SKM-1 treated with dmso at 0.1 percent for 144 hours (cell line): ENCODE data around the gene PSMC6.
A peak's percentile ranks its signal among the peaks of the same experiment; 100 is the strongest.
"Not testable (repeated sequence)": the region's sequence is repeated elsewhere in the genome, so short reads cannot be mapped to it uniquely, and the experiment has no call there.

ENCODE experiments used
- DNase-seq: peaks from one replicate; lab custom pipeline; 2025; ENCODE audit not compliant: unreplicated experiment; lab: John Stamatoyannopoulos, UW

The PSMC6 gene

DNA sequence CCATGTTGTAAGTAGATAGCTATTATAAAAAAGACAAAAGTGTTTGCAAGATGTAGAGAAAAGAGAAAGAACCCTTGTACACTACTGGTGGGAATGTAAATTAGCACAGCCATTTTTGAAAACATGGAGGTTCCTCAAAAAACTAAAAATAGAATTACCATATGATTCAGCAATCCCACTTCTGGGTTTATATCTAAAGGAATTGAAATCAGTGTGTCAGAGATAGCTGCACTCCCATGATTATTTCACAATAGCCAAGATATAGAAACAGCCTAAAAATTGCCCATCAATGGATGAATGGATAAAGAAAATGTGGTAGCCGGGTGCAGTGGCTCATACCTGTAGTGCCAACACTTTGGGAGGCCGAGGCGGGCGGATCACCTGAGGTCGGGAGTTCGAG, 9.2 kb downstream of the PSMC6 start:
- DNase-seq = no peak

DNA sequence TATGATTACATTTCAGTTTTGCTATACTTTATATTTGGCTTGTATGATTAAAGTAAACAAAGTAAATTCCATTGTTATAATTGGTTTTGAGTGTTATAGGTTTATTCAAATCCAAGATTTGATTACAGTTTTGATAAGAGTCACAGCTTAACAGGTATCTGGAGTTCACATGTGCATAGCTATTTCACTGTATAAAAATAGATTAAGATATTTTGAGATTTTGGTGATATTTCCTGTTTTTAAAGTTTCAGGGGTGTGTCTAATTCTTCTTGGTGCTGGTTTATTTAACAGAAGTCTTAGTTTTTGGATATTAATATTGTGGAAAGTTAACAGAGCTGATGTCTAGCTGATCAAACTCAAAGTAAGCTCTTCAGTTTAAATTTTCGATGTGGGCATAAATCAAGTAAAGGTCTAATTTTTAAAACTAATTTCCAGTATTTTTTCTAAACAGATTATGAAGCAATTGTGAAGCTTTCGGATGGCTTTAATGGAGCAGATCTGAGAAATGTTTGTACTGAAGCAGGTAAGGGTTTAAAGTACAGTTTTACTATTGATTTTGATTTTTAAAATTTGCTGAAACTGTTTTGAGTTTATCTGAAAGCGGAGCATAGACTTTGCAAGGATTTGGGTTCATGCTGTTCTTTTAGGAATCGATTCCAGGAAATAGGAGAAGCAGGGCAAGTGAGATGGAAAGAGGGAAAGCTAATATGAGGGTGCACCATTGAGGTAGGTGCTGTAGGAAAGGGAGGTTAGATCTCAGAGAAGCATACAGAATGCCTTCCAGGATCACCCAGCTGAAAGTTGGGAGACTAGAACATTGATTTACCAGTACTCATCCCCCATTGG, 16.7 kb downstream of the PSMC6 start:
- DNase-seq = no peak

DNA sequence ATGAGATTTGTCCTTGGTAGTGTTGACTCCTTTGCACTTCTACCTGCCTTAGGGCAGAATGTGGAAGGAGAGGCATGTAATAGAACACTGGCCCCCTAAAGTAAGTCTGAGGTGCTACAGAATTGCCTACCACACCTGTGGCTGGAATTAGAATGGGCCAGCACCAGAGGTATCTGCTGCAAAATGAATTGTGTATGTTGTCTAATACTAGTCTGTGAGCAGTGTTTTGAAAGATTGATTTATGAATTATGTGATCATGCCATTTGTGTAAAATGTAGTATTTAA, 17.3 kb downstream of the PSMC6 start:
- DNase-seq = no peak

DNA sequence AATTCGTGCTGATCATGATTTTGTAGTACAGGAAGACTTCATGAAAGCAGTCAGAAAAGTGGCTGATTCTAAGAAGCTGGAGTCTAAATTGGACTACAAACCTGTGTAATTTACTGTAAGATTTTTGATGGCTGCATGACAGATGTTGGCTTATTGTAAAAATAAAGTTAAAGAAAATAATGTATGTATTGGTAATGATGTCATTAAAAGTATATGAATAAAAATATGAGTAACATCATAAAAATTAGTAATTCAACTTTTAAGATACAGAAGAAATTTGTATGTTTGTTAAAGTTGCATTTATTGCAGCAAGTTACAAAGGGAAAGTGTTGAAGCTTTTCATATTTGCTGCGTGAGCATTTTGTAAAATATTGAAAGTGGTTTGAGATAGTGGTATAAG, 20.5 kb downstream of the PSMC6 start:
- not testable (repeated sequence) for DNase-seq

DNA sequence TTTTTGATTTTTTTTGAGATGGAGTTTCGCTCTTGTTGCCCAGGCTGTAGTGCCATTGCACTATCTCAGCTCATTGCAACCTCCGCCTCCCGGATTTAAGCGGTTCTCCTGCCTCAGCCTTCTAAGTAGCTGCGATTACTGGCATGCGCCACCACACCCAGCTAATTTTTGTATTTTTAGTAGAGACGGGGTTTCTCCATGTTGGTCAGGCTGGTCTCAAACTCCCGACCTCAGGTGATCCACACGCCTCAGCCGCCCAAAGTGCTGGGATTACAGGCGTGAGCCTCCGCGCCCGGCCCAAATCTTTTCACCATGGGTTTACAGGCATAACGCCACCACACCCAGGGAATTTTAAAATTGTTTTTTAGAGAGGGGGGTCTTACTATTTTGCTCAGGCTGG, 22.0 kb downstream of the PSMC6 start:
- not testable (repeated sequence) for DNase-seq

DNA sequence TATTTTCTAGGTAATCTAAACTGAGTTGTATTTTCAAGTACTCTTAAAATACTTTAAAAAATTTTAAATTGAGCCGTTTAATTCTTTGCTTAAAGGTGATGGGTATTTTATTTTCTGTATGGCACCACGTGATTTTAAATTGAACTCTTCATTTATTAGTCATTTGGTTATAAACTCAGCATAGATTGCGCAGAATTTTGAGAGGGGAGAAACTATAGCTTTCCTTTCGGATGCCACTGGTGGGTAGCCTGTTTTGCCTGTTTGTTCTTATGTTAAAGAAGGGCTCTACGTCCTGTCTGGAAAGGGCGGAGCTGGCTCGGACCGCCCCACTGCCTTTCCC, 22.6 kb downstream of the PSMC6 start:
- no peak for DNase-seq

DNA sequence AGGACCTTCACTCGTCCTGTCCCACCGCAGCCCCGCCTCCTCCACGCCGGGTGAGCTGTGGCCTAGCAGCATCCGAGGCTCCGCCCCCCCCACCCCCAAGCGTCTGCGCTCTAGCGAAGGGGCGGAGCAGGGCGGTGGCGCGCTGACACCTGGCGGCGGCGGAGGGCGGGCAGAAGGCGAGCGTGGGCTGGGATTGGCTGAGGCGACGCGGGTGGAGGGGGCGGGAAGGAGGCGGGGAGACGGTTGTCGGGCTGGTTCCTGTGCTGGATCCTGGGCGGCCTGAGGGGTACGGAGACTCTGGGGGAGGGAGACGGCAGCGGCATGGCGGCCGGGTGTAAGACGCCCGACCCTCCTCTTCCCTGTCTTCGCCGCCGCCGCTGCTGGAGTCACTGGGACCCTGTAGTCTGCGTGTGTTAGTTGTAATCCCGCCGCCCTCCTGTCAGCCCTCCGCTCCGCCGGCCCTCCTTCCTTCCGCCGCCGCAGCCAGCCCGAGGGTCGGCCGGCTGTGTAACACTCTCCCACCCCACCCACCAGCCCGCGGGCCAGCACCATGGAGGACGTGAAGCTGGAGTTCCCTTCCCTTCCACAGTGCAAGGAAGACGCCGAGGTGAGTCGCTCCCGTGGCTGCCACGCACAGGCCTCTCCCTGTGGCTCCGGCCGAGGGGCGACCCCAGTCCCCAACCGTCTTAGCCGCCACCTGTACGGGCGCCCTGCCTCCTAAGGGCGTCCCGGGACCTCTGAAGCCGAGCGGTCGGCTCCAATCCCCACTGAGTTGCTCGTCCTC, 23.1 kb downstream of the PSMC6 start, which contains the start of gene STYX:
TSS of gene STYX (plus strand) at position 242 of the 784 bp plus-strand sequence. CDS start at position 551, 309 bp downstream.
- DNase-seq = peak; percentile 72

DNA sequence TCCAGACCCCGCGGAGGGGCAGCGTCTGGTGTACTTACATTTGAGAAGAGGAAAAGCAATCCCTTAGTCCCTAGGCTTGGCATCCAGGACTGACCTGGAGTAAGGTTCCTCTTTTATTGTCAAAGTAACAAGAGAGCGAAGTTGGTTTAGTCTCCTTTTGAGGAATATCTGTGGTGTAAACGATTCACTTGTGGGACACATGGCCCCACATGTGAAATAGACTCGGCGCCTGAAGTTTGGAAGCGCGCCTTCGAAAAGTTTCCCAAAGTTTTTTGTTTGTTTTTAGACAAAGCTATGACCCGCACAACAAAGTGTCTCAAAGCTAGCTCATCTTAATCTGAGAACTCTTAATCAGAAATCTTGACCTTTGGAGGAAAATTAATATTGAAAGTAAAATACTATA, 23.7 kb downstream of the PSMC6 start:
- peak; percentile 5 for DNase-seq

DNA sequence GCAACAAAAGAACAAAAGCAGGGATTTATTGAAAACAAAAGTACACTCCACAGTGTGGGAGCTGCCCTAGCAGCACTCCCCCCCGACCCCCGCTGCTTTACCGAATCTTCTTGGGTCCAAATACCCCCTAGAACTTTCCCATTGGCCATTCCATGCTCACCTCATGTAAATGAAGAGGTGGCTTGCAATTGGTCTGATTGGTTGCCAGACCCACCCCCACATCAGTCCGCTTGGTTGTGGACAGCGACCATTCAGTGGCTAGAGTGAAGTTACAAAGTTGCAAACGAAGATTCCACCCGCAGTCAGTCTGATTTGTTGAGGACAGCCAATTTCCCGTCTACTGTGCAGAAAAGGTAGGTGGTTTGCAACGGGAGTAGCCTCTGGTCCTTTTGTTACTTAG, 26.8 kb downstream of the PSMC6 start:
- no peak for DNase-seq

DNA sequence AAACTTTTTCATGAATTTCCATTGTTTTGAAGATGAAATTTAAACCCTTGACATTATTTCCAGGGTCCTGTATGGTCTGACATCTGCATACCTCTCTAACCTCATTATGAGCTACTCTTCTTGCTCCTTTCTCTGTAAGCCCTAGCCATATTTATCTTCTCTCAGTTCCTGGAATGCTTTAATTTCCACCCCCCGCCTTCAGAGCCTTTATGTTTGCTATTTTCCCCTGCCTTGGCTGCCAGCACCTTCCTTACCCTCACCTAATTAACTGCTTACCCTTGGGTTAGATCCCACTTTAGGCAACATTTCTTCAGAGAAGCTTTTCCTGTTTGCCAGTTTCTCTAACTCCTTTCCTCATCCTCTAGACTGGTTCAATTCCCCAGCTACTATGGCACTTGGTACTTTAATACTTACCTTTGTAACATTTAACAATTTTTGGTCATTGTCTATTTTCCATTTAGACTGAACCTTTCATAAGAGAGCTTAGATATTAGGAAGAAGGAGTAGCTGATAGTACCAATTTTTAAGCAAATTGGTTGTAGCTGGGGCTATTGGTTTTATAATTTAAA, 29.0 kb downstream of the PSMC6 start:
- DNase-seq = no peak

DNA sequence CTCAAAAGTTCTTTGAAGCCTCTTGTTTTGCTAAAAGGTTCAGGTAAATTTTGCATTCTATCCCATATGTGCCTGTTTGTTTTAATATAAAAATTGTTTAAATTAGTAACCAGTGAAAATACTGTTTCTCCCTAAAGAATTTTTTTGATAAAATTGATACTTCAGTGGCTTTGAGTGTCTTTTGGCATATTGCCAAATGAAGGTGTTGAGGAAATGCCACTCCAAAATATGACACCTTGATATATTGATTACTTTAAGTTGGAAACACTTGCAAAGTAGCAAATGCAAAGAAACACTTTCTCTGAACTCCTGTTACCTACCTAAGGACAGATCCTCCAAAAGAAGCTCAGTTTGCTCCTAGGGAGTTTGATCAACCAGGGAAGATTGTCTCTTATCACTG, 31.4 kb downstream of the PSMC6 start:
- no peak for DNase-seq

DNA sequence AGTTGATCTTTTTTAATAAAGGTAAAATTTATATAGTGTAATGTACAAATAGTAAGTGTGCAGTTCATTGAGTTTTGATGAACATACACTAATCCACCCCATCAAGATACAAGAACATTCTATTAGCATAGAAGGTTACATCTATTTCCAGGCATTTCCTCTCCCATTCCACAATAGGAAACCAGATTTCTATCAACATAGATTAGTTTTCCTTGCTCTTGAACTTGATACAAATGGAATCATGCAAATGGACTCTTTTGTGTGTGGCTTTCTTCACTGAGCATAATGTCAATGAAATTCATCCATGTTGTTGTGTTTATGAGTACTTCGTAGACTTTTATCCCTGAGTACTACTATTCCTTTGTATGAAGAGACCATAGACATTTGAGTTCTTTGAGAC, 33.8 kb downstream of the PSMC6 start:
- no peak for DNase-seq

DNA sequence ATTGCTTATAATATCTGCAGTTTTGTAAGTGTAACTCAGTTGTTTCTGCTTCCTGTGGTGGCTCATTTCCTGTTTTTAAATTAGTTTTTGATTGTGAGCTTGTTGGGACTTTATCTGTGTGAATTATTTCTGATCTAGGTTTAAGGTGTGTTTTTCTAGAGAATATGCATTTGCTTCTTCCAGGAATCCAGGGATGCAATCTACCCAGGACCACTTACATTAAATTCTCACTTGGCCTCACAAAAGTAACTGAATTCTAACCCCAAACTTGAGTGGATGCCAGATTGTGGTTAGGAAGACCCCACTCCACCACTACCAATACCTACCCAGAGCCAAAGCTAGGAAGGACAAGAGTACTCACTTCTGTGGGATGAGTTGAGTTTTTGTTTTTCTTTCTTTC, 34.9 kb downstream of the PSMC6 start:
- no peak for DNase-seq

DNA sequence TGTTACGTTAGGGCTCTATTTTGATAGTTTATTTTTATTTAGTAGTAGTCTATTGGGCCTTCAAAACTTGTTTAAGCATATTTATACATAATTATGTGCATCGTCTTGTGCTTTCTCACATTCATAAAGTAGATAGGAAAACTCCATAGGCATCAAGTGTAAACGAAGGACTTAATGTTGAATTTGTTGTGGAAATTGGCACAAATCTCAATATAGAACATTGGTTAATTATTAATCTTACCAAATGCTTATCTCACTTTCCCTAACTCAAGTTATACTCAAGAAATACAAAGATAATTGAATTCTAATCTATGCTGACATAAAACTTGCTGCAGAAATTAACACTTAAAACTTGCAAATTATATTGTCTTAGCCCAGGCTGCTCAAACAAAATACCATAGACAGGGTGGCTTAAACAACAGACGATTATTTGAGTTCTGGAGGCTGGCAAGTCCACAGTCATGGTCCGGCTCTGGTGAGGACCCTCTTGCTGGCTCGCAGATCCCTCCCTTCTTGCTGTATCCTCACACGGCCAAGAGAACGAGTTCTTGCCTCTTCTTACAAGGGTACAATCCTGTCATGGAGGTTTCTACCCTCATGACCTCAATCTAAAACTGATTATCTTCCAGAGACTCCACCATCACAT, 41.8 kb downstream of the PSMC6 start:
- no peak for DNase-seq

DNA sequence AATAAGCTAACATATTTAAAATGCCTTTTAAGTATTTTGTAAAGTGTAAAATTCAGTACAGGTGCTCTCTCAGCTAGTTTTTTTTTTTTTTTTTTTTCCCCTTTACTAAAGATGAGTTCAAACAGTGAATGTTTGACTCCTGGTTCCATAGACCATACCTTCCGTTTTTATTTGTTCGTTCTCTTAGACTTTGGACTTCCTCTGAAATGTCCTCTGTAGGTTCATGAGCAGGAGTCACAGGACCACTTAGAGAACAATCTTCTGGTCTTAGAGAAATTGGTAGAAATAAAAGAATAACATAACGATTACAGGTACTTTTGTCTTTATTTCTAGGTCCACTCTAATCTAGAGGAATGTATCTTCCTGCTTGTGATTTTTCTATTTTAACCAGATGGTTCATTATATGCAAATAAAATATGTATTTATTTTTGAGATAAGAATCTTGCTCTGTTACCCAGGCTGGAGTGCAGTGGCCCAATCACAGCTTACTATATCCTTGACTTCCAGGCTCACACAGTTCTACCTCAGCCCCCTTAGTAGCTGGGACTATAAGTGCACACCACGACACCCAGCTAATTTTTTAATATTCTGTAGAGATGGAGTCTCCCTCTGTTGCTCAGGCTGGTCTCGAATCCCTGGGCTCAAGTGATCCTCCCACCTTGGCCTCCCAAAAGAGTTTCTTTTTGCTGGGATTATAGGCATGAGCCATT, 48.8 kb downstream of the PSMC6 start:
- DNase-seq = no peak

DNA sequence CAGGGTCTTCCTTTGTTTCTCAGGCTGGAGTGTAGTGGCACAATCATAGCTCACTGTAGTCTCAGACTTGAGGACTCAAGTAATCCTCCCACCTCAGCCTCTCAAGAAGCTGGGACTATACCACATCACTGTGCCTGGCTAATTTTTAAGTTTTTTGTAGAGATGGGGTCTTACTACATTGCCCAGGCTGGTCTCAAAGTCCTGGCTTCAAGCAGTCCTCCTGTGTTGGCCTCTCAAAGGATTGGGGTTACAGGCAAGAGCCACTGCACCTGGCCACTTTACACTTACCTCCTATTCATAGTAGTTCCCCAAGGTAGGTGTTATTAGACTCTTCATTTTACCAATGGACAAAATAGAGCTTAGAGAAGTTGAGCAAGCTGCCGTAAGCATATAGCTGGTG, 52.1 kb downstream of the PSMC6 start:
- no peak for DNase-seq

DNA sequence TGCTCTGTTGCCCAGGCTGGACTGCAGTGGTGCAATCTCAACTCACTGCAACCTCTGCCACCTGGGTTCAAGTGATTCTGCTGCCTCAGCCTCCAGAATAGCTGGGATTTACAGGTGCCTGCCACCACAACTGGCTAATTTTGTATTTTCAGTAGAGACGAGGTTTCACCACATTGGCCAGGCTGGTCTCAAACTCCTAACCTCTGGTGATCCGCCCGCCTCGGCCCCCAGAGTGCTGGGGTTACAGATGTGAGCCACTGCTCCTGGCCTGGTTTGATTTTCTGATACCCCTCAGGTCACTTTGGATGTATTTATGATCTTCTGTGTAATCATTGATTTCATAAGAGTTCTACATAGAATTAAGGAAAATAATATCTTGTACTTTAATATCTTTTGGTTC, 55.9 kb downstream of the PSMC6 start:
- not testable (repeated sequence) for DNase-seq

DNA sequence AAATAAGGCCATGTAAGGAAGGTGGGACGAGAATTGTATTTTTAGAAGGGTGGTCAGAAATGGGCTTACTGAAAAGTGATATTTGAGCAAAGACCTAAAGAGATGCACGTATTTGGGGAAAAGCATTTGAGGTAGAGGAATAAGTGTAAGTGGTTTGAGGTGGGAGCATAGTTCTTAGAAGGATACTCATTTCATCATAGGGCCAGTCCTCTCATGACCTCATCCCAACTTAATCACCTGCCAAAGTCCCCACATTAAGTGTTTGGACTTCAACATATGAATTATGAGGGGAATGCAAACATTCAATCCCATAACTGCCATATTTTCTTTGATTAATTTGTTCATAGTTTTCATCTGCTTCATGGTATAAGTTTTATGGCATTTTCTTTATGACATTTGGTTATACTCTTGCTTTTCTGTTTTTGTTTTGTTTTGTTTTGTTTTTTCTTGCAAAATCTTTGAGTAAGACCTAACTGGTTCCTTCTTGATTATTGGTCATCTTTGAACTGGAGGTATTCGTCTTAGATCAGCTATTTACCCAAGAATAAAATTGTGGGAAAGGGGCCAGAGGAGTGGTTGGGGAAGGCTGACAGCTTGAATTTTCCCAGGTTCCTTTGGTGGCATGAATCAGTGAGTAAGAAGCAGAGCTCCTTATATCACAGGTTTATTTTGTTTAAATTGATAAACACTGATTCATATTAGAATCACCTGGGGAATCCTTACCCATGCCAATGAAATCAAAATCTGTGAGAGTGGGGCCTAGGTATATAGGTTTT, 60.2 kb downstream of the PSMC6 start:
- no peak for DNase-seq

DNA sequence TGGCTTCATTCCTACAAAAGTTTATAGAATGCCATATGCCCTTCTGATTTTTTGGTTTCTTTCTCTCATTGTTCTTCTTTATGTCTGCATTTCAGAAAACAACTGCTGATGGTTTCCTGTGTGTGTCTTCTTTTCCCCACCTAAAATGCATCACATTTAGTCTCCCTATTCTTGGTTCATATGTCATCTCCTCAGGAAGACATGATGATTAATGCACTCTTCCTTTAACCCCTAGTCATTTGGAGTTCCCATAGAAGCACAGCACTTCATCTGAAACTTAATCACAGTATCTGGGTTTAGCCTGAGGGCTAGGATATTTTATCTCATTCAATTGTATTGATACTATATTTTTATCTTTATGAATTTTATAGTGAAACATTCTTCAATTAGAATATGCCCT, 62.9 kb downstream of the PSMC6 start:
- no peak for DNase-seq

DNA sequence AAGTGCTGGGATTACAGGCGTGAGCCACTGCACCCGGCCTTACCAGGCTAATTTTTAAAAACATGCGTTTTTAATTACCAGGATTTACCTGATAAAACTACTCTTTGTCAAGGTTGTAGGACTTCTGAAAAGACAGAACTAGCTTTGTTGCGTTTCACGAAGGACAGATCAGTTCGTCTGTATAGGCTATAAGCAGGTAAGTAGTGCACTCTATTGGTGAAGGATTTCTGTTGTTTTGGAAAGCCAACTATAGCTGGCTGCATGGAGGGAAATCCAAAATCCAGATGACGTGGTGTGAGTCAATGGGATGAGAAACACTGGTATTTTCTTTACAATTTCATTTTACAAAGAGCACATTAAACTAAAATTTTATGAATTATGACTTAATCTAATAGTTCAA, 69.8 kb downstream of the PSMC6 start:
- DNase-seq = no peak
